ENCODE measurements around the gene RGL3.
"Not testable (repeated sequence)": the region's sequence is repeated elsewhere in the genome, so short reads cannot be mapped to it uniquely, and the experiment has no call there.

DNA sequence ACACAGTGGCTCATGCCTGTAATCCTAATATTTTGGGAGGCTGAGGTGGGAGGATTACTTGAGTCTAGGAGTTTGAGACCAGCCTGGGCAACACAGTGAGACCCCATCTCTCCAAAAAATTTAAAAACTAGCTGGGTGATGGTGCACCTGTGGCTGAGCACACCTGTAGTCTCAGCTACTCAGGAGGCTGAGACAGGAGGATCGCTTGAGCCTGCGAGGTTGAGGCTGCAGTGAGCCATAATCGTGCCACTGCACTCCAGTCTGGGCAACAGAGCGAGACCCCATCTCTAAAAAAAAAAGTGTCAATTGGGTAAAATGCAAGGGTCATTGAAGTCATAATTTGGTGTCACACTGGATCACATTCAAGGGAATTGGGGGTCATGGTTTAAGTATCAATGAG is 65.0 kb downstream of the RGL3 start:
- not testable (repeated sequence) for TF ChIP-seq POLR2A (IDR thresholded peaks at IDR 0.05; ENCODE audit: low read length); GATA1 (IDR thresholded peaks at IDR 0.05; ENCODE audit: low read depth, low read length)
